Endothelial cell of umbilical vein (primary cell): ENCODE results near the gene STAT5B.
A peak's percentile ranks its signal among the peaks of the same experiment; 100 is the strongest.

Source experiments
- CTCF ChIP-seq, 2 donors: IDR thresholded peaks; 1 replicate in 1 of 2; 2 replicates in 1 of 2; pipeline ENCODE4 v1.5.1; 2011; ENCODE audit warnings: low read length in 2 of 2, mild to moderate bottlenecking in 2 of 2, moderate library complexity in 2 of 2, control low read depth in 1 of 2, inconsistent platforms in 1 of 2, low read depth in 1 of 2; ENCODE audit not compliant: insufficient read depth in 1 of 2; ENCODE audit errors: extremely low read depth in 1 of 2
- EZH2 ChIP-seq: IDR thresholded peaks from 2 replicates; pipeline ENCODE4 v1.6.1; 2012; ENCODE audit warnings: borderline replicate concordance, low read depth, mild to moderate bottlenecking, moderate library complexity, low read length, inconsistent platforms; ENCODE audit not compliant: severe bottlenecking
- FOS ChIP-seq: IDR thresholded peaks from 2 replicates; pipeline ENCODE4 v1.6.1; 2011; ENCODE audit warnings: mild to moderate bottlenecking, low read length, moderate library complexity, borderline replicate concordance; ENCODE audit not compliant: insufficient read depth
- POLR2A ChIP-seq: IDR thresholded peaks from 2 replicates; pipeline ENCODE4 v1.6.1; 2012; ENCODE audit warnings: low read depth, mild to moderate bottlenecking, control low read depth, low read length
- POLR2AphosphoS5 ChIP-seq: IDR thresholded peaks from 2 replicates; pipeline ENCODE4 v1.6.1; 2012; ENCODE audit warnings: low read depth, mild to moderate bottlenecking, control low read depth, low read length, moderate library complexity; ENCODE audit not compliant: insufficient read depth

- TF ChIP-seq CTCF (IDR thresholded peaks at IDR 0.05; ENCODE audit: extremely low read depth in 1 of 2, insufficient read depth in 1 of 2, low read depth in 1 of 2, low read length in 2 of 2), result no peak
- TF ChIP-seq EZH2, result no peak
- no peak for TF ChIP-seq POLR2A
- peak; percentile 84 for TF ChIP-seq FOS
- no peak for TF ChIP-seq POLR2AphosphoS5
These were observed 23.3 kb downstream of the STAT5B start for GRCh38 chr17:42252597-42253550.
